ENCODE data around the gene ADD3.
"Not testable (repeated sequence)": the region's sequence is repeated elsewhere in the genome, so short reads cannot be mapped to it uniquely, and the experiment has no call there.

ADD3 gene

DNA sequence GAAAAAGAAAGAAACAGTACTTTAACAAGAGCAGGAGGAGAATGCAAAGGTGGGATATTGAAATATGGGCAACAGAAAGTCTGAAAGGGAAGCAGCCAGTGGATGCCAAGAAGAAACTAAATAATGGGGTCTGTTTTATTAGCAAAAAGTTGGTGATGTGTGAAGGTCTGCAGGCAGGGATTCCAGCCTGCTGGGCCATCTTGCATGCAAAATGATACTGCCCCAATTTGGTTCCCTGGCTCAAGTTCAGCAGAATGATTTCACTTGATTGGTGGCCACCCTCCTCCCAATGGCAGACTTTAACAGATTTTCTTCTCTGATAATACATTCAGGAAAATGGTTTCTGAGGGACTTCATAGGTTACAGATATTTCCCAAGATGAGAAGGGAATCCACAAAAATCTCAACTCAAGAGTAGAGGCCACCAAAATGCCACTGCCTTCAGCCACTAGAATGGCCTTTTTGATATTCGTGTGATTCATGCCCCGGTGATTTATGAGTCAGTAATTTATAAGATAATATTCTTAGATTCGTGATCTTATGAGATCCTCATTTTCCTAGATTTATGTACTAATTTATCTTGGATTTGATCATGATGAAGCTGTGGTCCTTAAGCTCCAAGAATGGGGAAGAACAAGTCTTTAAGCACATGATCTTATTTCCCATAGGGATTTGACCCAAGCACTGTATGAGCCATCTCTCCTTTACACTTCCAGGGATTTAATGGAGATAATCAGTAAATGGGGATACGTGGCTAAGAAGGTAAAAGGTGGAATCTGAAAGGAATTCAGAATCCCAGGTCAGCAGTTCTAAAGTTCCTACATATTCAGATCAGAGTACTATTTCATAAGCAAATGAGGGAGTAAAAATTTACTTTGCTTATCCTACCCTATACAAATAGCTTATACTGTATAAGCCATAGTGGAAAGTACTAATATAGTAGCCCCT lies 32.3 kb upstream of the ADD3 start:
- DNase-seq: no peak

DNA sequence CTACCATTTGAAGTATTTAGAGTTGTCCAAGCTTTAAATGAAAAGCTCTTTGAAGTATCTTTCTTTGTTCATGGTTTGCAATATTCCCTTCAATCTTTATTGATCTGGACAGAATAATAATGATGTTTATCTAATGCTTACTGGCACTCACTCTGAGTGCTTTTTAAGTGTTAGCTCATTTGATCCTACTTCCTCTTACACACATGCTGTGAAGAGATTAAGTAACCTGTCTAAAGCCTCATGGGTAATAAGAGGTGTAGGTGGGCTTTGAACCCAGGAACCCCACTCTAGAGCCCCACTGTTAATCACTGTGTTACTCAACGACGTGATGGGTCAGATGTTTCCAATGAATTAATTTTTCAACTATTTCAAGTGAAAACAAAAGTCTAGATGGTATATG lies 31.1 kb upstream of the ADD3 start:
- no peak for DNase-seq

DNA sequence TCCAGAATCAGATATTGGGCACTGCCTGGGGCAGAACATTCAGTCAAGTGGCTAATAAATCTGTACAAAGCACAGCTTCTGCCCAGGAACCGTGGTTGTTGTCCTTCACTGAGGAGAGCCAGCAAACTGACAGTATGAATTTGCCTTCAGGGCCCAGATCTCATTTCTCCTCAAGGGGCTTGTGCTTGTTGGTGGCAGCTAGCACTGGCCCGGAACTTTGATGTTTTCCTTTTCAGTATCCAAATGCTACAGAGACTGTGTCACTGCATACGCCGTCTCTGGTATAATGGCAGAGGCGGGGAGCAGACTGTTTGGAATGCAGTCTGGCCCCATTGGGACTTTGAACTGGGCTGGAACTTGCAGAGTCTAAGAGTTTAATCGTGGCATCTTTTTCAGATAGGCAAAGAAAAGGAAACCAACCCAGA lies 30.4 kb upstream of the ADD3 start:
- DNase-seq: no peak

DNA sequence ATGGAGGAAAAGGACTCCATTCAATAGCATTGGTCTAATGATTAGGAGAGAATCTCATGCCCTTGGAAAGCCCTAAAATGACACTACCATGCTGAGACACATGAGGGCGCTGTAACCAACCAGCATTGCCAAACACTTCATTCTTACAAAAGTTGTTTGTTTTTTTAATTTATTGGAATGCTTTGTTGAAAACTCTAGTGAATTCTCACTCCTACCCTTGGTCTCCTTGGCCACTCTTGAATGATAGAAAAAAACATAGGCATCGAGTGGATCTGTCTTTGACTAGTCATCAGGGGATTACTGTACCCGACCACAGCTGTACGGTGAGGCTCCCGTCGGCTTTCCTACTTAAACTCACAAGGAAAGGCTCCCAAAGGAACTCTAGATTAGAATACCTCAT lies 29.3 kb upstream of the ADD3 start:
- peak in 18 of 56 donors; percentile 4 to 71 (median 27) for DNase-seq

DNA sequence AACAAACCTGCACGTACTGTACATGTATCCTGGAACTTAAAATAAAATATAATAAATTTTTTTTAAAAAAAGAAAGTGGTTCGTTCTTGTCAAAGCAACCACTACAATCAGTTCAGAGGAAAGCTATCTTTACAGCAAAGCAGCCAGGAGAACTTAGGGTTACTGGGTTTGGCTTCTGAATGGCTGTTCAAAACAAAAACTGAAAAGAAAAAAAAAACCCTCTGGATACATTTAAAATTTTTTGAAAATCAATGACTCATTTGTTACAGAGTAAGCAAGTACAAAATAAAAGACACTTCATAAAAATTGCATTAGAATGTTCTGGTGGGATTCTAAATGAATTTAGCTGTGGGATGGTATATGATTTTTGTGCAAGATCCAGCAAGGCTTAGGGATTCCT lies 28.6 kb upstream of the ADD3 start:
- DNase-seq: no peak

DNA sequence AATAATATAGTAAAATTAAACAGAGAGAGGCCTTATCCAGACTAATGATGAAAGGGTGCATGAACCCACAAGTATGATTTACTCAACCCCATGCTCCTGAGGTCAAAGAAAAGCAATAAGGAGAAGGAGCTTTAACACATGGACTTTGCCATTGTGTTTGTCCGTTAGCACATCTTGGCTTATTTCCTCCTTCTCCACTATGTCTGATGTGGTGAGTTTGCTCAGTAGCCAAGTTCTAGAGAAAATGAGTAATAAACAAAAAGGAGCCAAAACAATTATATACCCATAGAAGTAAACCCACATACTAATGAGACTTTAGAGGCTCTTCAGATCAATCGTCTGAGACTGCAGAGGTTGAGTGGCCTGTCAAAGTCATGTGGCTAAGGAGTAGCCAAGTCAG lies 26.1 kb upstream of the ADD3 start:
- no peak for DNase-seq

DNA sequence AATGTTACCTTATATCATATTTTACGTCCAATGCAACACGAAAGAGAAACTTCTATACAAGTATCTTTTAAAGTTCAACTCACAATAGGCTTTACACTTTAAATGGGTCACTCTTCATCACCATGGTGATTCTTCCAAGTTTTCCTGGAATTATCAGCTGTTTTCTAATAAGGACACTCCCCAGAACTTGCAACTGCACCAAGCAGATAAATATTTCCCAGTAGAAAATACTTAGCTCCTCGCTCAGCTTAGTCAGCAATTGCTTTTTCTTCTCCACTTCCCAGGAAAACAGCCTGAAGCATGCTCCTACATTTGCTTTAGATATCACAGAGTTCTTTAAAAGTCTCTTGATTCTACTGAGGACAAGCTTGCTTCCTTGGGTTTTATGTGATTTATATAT lies 25.7 kb upstream of the ADD3 start:
- DNase-seq: peak in 1 of 56 donors; percentile 24

DNA sequence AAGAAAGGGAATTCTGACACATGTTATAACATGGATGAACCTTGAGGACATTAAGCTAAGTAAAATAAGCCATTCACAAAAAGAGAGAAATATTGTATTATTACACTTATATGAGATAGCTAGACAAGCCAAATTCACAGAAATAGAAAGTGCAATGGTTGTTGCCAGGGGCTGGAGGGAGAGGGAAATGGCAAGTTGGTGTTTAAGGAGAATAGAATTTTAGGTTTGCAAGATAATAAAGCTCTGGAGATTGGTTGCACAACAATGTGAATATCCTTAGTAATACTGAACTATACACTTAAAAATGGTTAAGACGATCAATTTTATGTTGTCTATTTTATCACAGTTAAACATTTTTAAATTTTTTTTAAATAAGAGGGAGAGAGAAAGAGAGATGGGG lies 25.0 kb upstream of the ADD3 start:
- no peak for DNase-seq

DNA sequence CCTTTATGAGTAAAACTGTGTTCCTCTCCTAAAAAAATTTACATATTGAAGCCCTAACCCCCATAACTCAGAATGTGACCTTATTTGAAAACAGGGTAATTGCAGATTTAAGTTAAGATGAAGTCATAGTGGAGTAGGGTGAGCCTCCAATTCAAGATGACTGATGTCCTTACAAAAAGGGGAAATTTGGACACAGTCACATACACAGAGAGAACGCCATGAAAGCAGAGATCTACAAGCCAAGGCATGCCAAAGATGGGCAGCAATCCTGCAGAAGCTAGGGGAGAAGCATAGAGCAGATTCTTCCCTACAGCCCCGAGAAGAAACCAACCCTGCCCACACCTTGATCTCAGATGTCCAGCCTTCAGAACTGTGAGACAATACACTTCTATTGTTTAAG lies 23.8 kb upstream of the ADD3 start:
- DNase-seq: no peak

DNA sequence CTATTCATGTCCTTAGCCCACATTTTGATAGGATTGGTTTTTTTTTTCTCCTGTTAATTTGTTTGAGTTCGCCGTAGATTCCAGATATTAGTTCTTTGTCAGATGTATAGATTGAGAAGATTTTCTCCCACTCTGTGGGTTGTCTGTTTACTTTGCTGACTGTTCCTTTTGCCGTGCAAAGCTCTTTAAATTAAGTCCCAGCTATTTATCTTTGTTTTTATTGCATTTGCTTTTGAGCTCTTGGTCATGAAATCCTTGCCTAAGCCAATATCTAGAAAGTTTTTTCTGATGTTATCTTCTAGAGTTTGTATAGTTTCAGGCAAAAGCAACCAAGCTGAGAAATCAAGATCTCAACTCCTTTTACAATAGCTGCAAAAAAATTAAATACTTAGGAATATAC lies 22.0 kb upstream of the ADD3 start:
- DNase-seq: not testable (repeated sequence)

DNA sequence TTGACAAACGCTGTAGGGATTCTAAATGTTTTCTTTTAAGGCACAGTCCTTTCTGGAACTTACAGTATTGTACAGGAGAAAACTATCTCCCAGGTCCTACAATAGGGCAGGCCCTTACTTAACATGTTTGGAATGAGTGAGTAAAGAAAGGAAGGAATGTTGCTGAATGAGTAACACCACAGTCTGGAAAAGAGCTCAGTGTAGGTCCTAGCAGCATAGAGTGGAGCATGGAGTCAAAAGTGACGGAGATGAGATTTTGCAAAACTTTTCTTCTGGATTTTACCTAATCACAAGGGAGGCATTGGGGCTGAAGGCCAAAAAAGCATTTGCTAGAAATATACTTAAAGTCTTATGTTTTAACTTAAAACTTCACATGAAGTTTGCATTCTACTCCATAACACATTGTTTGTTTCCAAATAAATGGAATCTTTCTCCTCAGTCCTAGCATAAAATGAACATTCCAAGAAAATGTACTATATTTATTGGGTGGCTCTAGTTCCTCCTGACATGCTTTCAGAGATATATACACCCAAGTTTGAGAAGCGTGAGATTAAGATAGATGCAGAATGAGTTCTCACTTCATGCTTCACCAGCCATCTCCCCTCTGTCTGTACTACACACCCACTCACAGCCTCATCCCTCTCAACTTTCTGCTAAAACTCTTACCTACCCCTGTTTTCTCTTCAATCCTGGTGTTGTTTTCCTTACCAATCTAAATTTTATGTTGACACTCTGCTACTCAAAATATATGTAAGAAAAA lies 20.2 kb upstream of the ADD3 start:
- DNase-seq: no peak

DNA sequence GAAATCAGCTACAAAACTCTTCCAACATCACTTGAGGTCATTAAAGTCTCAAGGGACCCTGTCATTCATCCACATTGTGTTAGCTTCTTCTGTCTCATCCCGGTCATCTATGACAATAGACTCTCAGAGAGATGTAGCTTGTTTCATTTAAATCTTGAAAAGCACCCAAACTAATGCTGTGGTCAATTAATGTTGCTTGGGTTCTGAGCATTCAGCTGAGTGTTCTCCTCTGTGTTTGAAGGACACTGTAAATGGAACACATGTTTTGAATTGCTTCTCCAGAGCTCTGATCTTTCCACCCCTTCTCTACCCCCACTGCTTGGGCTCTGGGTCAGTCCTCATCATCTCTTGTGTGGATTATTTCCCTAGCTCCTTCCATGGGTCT lies 19.6 kb upstream of the ADD3 start:
- no peak for DNase-seq

DNA sequence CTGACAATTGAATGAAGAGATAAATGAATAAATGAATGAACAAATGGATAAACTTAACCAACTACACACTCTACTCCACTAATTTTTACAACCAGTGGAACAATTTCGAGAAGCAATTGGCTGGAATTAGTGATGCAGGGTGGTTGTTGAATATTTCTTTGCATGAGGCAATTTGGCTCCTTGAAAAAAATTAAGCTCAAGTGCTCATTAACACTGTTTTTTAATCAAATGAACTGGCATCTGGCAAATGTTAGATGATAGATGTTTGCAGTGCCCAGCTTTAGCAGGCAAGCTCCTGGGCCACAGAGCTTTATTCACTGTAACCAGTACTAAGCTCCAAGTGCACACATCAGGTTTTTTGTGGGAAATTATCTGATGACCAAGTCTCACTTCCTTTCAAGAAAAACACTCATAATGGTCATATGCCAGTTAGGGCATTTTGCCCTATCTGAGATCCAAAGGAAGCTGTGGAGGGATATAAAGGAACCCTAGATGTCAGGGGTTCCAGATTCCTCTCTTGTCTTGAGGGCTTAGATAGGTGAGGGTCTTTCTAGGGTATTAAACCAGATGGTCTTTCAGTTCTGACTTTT lies 16.4 kb upstream of the ADD3 start:
- no peak for DNase-seq

DNA sequence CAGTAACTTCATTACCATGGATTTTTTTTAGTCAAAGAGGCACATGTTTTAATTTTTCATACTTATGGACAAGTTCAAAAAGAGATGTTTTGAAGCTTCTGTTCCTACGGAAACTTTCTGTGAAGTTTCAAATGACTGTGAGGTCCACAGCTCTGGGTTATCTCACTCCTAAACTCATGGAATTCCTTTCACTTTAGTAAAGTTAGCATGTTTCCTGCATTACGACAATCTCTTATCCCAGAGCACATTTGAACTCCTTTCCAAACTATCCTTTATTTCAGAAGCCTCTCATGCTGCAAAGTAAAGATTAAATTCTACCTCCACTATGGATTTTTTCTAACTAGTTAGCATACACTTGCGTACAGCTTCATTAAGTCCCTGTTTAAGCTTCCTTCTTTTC lies 15.3 kb upstream of the ADD3 start:
- DNase-seq: no peak

DNA sequence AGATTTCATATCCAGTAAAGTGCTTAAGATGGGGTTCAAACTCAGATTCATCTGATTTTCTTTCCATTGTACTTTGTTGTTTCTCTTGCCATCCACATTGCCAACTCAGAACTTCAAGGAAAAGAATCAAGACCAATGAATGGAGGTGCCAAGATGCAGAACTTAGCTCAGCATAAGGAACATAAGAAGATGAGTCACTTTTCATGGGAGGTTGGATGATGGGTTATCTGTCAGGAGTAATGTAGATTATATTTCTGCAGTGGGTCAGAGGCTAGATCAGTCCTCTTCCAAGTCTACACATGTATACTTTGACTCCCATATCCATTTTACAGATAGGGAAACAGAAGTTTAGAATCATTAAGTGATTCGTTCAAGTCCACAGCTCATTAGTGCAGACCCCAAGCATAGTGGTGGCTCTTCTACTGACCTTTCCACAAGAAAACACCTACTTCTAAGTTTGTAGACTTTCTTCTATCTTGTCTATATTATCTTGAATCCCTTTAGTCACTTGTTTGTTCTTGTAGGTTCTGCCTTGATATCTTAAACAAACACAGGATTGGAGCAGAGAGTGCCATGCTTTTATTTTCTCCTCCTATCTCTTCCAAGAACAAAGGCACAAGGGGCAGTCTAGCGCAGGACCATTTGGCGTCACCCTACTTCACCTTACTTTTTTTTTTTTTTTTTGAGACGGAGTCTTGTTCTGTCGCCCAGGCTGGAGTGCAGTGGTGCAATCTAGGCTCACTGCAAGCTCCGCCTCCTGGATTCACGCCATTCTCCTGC lies 14.0 kb upstream of the ADD3 start:
- no peak for DNase-seq

DNA sequence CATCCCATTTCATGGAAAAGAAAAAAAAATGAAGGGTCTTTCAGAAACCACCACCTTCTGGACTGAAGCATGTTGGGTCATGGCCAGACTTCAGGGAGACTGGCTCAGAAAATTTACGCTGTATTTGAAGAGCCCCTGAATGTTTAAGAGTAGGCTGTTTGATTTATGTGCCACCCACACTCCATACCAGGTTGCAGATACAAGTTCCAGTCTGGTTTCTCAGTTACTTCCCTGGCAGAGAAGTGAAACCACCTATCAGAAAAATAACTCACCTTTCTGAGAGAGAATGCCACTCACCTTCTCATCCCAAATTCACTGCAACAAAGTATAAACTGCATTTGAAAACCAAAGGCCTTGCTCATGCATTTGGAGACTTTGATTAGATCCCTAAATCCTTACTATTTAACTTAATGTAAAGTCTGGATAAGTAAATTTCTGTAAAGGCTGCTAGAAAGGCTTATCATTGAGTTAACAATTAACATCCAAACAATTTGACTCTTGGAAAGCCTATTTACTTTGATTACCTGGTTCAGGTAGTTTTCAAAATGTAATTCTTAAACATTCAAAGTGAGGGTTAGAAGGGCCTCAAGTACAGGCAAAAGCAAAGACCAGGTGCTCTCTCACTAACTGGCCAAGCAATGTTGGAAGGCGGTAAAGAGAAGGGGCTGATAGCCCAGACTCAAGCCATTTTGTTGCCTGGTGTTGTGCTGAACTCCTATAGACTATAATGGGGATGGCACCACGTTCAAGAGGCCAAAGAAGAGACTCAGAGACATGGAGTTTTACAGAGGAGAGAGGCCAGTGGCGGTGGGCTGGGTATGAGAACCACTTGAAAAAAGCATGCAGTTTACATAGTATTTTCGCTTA lies 12.8 kb upstream of the ADD3 start:
- no peak for DNase-seq

DNA sequence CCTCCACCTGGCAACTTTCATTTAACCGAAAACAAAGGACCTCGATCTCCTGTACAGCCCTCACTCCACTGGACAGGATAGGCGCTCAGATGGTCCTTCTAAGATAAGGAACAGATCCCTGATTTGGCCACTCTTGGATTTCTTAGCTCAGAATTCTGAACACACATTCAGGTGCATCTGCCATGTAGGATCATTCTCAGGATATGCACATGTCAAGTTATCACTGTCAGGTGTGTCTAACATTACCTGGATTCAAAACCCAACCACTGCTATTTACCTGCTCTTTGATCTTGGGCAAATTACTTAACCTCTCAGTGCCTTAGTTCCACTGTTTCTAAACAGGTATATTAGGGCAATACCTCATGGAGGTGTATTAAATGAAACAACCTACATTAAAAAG lies 12.2 kb upstream of the ADD3 start:
- DNase-seq: no peak

DNA sequence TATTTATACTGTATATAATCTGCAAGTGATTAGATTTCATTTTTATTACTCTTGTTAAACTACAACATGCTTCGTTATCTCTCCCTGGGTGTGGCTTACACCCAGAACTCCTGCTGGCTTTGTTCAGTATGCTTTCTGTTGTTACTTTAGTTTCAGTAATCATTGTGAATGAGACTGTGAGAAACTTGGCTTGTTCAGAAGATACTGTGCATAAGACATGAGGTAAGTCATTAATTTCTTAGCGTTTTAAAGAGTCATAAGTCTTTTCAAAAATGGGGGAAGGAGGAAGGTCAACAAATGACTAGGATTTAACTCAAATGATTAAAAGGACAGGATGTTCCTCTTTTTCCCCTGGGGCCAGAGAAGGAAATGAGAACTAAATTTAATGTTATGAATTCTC lies 11.6 kb upstream of the ADD3 start:
- DNase-seq: no peak

DNA sequence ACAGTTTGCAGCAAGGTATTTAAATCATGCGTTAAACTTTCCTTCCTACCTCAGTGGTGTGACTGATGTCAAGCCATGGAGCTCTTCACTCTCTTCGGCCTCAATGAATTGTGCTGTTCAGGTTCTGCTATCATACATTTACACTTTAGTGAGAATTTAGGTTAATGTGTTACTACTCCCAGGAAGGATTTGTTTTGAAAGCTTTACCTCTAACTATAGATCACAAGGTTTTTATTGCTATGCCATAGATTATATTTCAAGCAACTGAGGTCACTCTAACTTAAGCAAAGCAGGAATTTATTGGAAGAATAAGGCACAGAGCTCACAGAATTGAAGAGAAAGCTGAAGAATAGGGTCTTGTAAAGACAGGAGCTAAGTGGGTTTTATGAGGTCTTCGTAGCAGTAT lies 11.0 kb upstream of the ADD3 start:
- no peak for DNase-seq

DNA sequence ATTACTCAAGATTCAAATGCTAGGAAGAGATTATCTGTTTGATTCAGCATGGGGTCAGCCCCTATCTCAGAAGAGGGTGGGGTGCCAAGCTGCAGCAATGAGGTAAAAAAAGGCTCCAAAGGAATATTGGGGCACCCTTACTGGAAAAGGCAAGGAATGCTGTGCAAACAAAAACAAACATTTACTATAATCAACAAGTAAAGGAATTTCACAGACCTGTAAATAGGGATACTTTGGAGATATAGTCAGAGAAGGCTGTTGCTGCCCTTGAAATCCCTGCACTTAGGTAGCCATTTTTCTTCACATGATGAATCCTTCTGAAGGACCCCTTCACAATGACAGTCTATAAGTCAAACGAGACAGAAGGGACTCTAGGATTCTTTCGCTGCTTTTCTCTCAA lies 10.6 kb upstream of the ADD3 start:
- DNase-seq: no peak

DNA sequence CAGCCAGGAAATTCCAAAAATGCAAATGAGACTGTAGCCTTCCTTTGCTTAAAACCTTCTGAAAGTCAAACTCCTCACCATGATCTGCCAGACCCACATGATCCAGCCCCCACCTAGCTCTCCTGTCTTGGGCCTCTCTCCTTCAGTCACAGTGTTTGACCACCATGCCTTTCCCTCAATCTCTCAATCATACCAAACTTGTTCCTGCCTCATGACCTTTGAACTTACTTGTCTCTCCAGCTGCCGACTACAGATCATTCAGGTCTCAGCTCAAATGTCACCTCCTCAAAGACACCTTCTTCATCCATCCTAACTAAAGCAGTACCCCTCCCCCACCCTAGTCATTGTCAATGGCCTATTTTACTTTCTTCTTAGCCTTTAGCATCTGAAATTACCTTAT lies 9.3 kb upstream of the ADD3 start:
- DNase-seq: no peak
